ENCODE results near the gene FASLG. TPM values are rescaled to one million over a fixed set of nuclear protein-coding genes. Genes with fewer than 3 reads are reported as not detected.
"Not testable (repeated sequence)": the region's sequence is repeated elsewhere in the genome, so short reads cannot be mapped to it uniquely, and the experiment has no call there.

The FASLG gene
- total RNA-seq, 1 donor from 2014 or later = under 0.01 TPM

DNA sequence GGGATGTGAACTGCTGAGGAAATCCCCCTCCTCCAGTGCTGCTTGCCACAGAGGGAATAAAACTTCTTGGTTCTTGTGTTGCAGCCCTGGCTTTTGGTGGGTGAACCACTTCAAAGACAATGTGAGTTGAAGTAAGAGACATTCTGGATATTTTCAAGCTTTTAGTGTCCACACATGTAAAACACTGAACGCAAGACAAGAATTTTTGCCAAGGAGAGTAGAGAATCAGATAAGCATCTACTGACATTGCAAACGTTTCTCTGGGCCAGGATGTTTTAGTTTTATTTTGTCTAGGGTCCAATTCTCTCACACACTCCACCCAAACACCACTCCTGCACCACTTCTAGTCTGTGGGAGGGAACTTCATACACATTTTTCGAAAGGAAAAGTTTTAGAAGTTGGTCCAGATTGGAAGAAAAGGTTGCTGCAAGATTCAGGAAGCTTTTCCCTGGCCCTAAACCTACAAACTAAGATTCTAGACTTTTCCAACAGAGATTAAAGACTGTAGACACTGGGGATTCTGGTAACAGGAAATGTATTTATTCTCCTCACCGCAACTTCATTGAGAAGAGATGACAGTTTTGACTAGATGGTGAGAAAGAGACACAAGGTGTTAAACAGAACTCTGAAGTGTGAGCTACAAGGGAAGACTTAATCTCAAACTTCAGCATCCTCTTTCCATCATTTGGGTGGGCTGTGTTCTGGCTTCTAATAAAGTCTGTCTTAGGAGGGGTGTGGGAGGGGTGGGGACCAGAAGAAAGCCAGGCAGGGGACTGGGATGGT, 16.1 kb downstream of the FASLG start:
- no peak overlapping the region for H3K27ac ChIP-seq (ENCODE audit: low read depth, low read length)

DNA sequence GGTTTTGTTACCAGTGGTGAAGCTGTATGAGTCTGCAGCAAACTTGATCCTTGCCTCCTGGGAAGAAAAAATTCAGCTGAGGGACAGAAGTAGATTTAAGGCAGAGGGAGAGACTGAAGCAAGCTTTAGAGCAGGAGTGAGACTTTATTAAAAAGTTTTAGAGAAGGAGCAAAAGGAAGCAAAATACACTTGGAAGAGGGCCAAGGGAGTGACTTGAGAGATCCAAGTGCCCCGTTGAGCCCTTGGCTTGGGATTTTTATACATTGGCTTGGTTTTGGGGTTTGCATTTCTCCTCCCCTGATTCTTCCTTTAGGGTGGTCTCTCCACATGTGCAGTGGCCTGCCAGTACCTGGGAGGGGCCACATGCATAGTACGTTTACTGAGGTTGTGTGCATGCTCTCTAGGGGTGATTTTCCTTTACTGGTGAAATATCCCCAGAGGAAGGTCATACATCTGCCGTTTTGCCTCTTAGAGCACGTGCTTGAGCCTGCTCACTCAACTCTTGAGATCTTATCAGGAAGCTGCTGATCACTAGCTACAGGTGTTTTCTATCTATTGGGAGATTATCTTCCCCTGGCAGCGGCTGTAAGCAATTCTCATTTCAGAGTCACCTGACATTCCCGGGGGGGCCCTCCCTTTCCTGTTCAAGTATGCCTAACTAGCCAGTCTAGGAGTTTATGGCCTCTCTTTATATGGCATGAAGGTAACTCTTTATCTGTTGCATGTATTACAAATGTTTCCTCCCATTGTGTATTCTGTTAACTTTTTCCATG, 20.3 kb downstream of the FASLG start:
- Histone ChIP-seq H3K36me3 (ENCODE audit: control insufficient read depth in 3 of 3, insufficient read depth in 3 of 3, low read length in 3 of 3) (no peaks in the 10 kb centered on the region), H3K4me3 (ENCODE audit: low read length in 3 of 3) (no peak overlapping the region), H3K4me1 (ENCODE audit: control insufficient read depth in 3 of 3, insufficient read depth in 3 of 3, low read length in 3 of 3) (no peaks in the 10 kb centered on the region), H3K27me3 (ENCODE audit: control insufficient read depth in 3 of 3, insufficient read depth in 3 of 3, low read length in 3 of 3) (no peaks in the 10 kb centered on the region), H3K9me3 (ENCODE audit: control insufficient read depth in 3 of 3, low read length in 3 of 3) (peaks cover 0 to 2% (median 0%) of the 10 kb centered on the region in 3 donors), H3K27ac (ENCODE audit: low read depth, low read length) (no peak overlapping the region), H3K9ac (ENCODE audit: low read depth in 1 of 3, low read length in 3 of 3) (no peak overlapping the region)

More for the DNA sequence above, 16.1 kb downstream of the FASLG start:
- H3K9ac ChIP-seq (ENCODE audit: low read depth in 1 of 3, low read length in 3 of 3) = no peak overlapping the region
- H3K9me3 ChIP-seq (ENCODE audit: control insufficient read depth in 3 of 3, low read length in 3 of 3) = peaks cover 0 to 2% (median 0%) of the 10 kb centered on the region in 3 donors
- no peaks in the 10 kb centered on the region for H3K4me1 ChIP-seq (ENCODE audit: control insufficient read depth in 3 of 3, insufficient read depth in 3 of 3, low read length in 3 of 3)
- H3K36me3 ChIP-seq (ENCODE audit: control insufficient read depth in 3 of 3, insufficient read depth in 3 of 3, low read length in 3 of 3) = no peaks in the 10 kb centered on the region
- H3K27me3 ChIP-seq (ENCODE audit: control insufficient read depth in 3 of 3, insufficient read depth in 3 of 3, low read length in 3 of 3) = no peaks in the 10 kb centered on the region
- no peak overlapping the region for H3K4me3 ChIP-seq (ENCODE audit: low read length in 3 of 3)

DNA sequence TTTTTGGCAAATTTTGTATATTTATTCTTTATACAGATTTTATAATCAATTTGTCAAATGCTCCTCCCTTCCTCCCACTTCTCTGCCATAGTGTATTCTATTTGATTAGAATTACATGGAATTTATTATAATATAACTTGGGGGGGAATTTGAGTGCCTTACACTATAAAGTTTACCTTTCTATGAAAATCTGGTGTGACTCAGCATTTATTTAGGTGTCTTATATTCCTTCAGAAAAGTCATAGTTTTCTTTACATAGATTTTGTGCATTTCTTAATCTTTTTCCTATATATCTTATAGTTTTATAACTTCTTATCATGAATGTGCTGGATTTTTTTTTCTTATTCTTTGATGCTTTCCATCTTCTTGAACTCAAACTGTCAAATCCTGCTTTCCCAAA, 21.3 kb downstream of the FASLG start:
- Histone ChIP-seq H3K27ac (ENCODE audit: low read depth, low read length) (no peak overlapping the region), H3K27me3 (ENCODE audit: control insufficient read depth in 3 of 3, insufficient read depth in 3 of 3, low read length in 3 of 3) (no peaks in the 10 kb centered on the region), H3K4me1 (ENCODE audit: control insufficient read depth in 3 of 3, insufficient read depth in 3 of 3, low read length in 3 of 3) (no peaks in the 10 kb centered on the region), H3K9me3 (ENCODE audit: control insufficient read depth in 3 of 3, low read length in 3 of 3) (peaks cover 0 to 2% (median 0%) of the 10 kb centered on the region in 3 donors), H3K9ac (ENCODE audit: low read depth in 1 of 3, low read length in 3 of 3) (no peak overlapping the region), H3K36me3 (ENCODE audit: control insufficient read depth in 3 of 3, insufficient read depth in 3 of 3, low read length in 3 of 3) (no peaks in the 10 kb centered on the region), H3K4me3 (ENCODE audit: low read length in 3 of 3) (no peak overlapping the region)

DNA sequence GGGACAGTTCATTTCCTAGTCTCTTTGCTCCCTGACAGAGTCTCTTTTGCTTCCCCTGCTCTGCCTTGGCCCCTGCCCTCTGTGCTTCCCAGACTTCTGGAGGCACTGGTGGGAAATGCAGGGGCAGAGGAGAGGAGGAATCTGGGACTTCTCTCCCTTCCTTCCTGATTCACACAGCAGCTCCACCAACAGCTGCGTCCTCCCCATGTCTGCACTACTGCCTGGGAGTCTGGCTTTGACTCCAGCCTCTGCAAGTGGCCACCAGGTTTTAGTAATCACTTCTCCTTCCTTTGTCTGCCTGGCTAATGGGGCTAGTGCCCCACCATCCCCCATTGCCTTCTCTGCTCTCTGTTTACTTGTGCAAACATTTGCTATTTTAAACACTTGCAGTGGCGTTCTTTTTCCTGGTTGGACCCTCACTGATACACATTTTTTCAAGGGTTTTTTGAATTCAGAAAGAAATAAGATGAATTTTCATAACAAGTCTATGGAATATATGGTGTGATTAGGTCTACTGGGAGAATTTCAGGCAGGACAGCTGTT, 21.9 kb downstream of the FASLG start:
- Histone ChIP-seq H3K27me3 (ENCODE audit: control insufficient read depth in 3 of 3, insufficient read depth in 3 of 3, low read length in 3 of 3) (no peaks in the 10 kb centered on the region), H3K36me3 (ENCODE audit: control insufficient read depth in 3 of 3, insufficient read depth in 3 of 3, low read length in 3 of 3) (no peaks in the 10 kb centered on the region), H3K9me3 (ENCODE audit: control insufficient read depth in 3 of 3, low read length in 3 of 3) (peaks cover 0 to 2% (median 0%) of the 10 kb centered on the region in 3 donors), H3K4me1 (ENCODE audit: control insufficient read depth in 3 of 3, insufficient read depth in 3 of 3, low read length in 3 of 3) (no peaks in the 10 kb centered on the region), H3K4me3 (ENCODE audit: low read length in 3 of 3) (no peak overlapping the region), H3K9ac (ENCODE audit: low read depth in 1 of 3, low read length in 3 of 3) (no peak overlapping the region), H3K27ac (ENCODE audit: low read depth, low read length) (no peak overlapping the region)

DNA sequence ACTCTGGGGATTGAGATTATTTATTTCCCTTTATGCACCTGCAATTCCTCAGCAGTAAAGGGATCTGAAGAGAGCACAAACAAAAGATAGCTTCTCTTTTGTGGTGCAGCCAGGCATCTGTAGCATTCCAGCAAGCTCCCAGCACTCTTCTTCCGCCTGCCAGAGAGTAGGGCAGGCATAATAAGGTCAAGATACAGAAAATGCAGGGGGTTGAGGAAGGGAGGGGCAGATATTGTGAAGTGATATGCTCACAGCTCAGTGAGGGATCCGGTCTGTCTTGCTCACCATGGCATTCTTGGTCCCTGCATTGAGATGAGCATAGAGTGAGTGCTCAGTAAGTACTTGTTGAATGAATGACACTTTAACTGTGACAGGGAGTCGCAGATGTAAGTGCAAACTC, 23.9 kb downstream of the FASLG start:
- no peak overlapping the region for H3K4me3 ChIP-seq (ENCODE audit: low read length in 3 of 3)
- no peaks in the 10 kb centered on the region for H3K27me3 ChIP-seq (ENCODE audit: control insufficient read depth in 3 of 3, insufficient read depth in 3 of 3, low read length in 3 of 3)
- H3K9me3 ChIP-seq (ENCODE audit: control insufficient read depth in 3 of 3, low read length in 3 of 3) = peaks cover 0 to 2% (median 0%) of the 10 kb centered on the region in 3 donors
- H3K9ac ChIP-seq (ENCODE audit: low read depth in 1 of 3, low read length in 3 of 3) = no peak overlapping the region
- no peak overlapping the region for H3K27ac ChIP-seq (ENCODE audit: low read depth, low read length)
- H3K36me3 ChIP-seq (ENCODE audit: control insufficient read depth in 3 of 3, insufficient read depth in 3 of 3, low read length in 3 of 3) = no peaks in the 10 kb centered on the region
- H3K4me1 ChIP-seq (ENCODE audit: control insufficient read depth in 3 of 3, insufficient read depth in 3 of 3, low read length in 3 of 3) = no peaks in the 10 kb centered on the region

DNA sequence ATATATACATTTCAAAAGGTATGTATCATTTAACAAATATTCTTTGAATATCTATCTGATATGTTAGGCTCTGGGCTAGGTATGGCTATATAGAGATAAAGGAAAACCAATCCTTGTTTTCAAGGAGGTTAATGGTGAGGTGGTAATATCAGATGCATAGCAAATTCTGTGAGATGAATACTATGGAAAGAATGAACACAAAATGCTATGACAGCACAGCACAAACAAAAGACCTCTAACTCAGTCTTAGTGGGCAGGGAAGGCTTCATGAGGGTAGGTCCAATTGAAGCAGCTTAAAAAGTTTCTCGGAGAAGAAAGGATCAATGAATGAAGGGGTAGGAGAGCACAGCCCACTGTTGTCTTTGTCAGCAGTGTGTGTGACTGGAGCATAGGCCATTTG, 27.2 kb downstream of the FASLG start:
- Histone ChIP-seq H3K4me3 (ENCODE audit: low read length in 3 of 3) (no peak overlapping the region), H3K27me3 (ENCODE audit: control insufficient read depth in 3 of 3, insufficient read depth in 3 of 3, low read length in 3 of 3) (no peaks in the 10 kb centered on the region), H3K36me3 (ENCODE audit: control insufficient read depth in 3 of 3, insufficient read depth in 3 of 3, low read length in 3 of 3) (no peaks in the 10 kb centered on the region), H3K9ac (ENCODE audit: low read depth in 1 of 3, low read length in 3 of 3) (no peak overlapping the region), H3K9me3 (ENCODE audit: control insufficient read depth in 3 of 3, low read length in 3 of 3) (no peaks in the 10 kb centered on the region), H3K27ac (ENCODE audit: low read depth, low read length) (no peak overlapping the region), H3K4me1 (ENCODE audit: control insufficient read depth in 3 of 3, insufficient read depth in 3 of 3, low read length in 3 of 3) (no peaks in the 10 kb centered on the region)

DNA sequence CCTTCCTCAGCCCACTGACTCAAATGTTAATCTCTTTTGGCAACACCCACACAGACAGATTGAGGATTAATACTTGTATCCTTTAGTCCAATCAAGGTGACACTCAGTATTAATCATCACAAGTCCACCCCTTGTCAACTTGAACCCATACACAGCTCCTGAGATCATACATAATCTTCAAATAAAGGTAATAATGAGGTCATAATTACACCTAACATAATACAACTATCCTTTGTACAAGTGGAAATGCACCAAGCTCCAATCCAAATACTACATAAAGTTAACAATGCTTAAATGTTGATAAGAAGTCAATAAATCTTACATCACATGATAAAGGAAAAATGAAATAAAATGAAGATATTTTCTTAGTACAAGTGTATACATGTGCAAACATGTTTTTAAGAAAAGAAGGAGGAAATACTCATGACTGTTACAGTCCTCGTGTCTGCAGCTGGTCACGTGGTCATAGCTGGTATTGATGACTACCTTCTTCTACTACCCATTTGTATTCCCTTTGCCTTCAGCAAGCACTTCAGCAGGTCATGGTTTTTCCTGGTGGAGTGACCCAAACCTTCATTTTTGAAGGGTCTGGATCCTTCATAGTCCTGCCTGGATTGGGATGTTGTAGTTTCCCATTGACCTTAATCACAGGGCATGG, 29.7 kb downstream of the FASLG start:
- H3K27ac ChIP-seq (ENCODE audit: low read depth, low read length); H3K36me3 ChIP-seq (ENCODE audit: control insufficient read depth in 3 of 3, insufficient read depth in 3 of 3, low read length in 3 of 3); H3K4me3 ChIP-seq (ENCODE audit: low read length in 3 of 3); H3K9me3 ChIP-seq (ENCODE audit: control insufficient read depth in 3 of 3, low read length in 3 of 3); H3K27me3 ChIP-seq (ENCODE audit: control insufficient read depth in 3 of 3, insufficient read depth in 3 of 3, low read length in 3 of 3); H3K4me1 ChIP-seq (ENCODE audit: control insufficient read depth in 3 of 3, insufficient read depth in 3 of 3, low read length in 3 of 3); H3K9ac ChIP-seq (ENCODE audit: low read depth in 1 of 3, low read length in 3 of 3): not testable (repeated sequence)

DNA sequence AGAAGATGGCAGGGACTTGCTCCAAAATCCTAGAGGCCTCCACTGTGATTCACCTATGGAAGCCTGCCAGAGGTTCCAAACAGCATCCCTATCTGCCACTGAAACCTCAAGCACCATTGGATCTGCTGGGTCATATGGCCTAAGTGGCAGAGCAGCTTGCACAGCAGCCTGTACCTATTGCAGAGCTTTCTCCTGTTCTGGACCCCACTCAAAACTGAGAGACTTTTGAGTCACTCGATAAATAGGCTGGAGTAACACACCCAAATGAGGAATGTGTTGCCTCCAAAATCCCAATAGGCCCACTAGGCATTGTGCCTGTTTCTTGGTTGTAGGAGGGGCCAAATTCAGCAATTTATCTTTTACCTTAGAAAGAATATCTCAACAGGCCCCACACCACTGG, 32.0 kb downstream of the FASLG start:
- not testable (repeated sequence) for H3K9ac ChIP-seq (ENCODE audit: low read depth in 1 of 3, low read length in 3 of 3); H3K27ac ChIP-seq (ENCODE audit: low read depth, low read length); H3K9me3 ChIP-seq (ENCODE audit: control insufficient read depth in 3 of 3, low read length in 3 of 3); H3K4me3 ChIP-seq (ENCODE audit: low read length in 3 of 3); H3K27me3 ChIP-seq (ENCODE audit: control insufficient read depth in 3 of 3, insufficient read depth in 3 of 3, low read length in 3 of 3); H3K36me3 ChIP-seq (ENCODE audit: control insufficient read depth in 3 of 3, insufficient read depth in 3 of 3, low read length in 3 of 3); H3K4me1 ChIP-seq (ENCODE audit: control insufficient read depth in 3 of 3, insufficient read depth in 3 of 3, low read length in 3 of 3)

DNA sequence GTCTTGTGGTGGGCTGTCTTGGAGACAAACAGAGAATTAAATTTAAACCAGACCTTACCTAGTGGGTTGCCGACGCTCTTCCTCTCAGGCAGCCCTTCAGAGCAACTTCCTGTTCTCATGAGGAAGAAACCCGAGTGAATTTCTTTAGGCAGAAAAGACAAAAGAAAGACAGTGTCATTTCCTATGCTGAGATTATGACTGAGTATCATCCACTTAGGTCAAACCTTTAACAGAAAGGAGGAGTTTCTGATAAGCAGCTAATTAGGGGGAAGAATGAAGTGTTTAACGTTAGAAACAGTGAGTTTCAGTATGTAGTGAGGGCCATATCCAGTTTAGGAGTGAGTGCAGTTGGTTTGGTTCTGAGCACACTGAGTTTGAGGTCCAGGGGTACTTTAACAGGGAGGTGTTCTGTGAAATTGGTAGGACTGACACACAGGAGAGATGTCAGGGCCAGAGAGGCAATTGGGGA, 38.7 kb downstream of the FASLG start:
- Histone ChIP-seq H3K27ac (ENCODE audit: low read depth, low read length) (no peak overlapping the region), H3K9ac (ENCODE audit: low read depth in 1 of 3, low read length in 3 of 3) (no peak overlapping the region), H3K36me3 (ENCODE audit: control insufficient read depth in 3 of 3, insufficient read depth in 3 of 3, low read length in 3 of 3) (no peaks in the 10 kb centered on the region)

More for the DNA sequence above, 38.7 kb downstream of the FASLG start:
- Histone ChIP-seq H3K27me3 (ENCODE audit: control insufficient read depth in 3 of 3, insufficient read depth in 3 of 3, low read length in 3 of 3) (no peaks in the 10 kb centered on the region), H3K9me3 (ENCODE audit: control insufficient read depth in 3 of 3, low read length in 3 of 3) (no peaks in the 10 kb centered on the region), H3K4me1 (ENCODE audit: control insufficient read depth in 3 of 3, insufficient read depth in 3 of 3, low read length in 3 of 3) (peaks cover 0 to 9% (median 7%) of the 10 kb centered on the region in 3 donors), H3K4me3 (ENCODE audit: low read length in 3 of 3) (no peak overlapping the region)

Data from skeletal muscle tissue (tissue), 4 donors.